ENCODE results near the gene CCDC88B. TPM values are rescaled to one million over a fixed set of nuclear protein-coding genes. Genes with fewer than 3 reads are reported as not detected.
A peak's percentile ranks its signal among the peaks of the same experiment; 100 is the strongest.
"Not testable (repeated sequence)": the region's sequence is repeated elsewhere in the genome, so short reads cannot be mapped to it uniquely, and the experiment has no call there.

The CCDC88B gene
- total and polyA plus RNA-seq, 5 donors, result 5.9 to 25.1 (median 12.7) TPM

GRCh38 chr11:64317325-64317960 lies 22.6 kb upstream of the CCDC88B start, which contains the start of gene TRMT112:
Gene TRMT112, minus strand, starts transcription at chr11:64317559. Its CDS starts 33 bp downstream, at chr11:64317526.
- no peaks in the 10 kb centered on the region for H3K27me3 ChIP-seq (ENCODE audit: control insufficient read depth, insufficient read depth)
- H3K27ac ChIP-seq (ENCODE audit: low read length), result peak within 1 kb of the TSS; percentile 98
- H3K4me1 ChIP-seq (ENCODE audit: control insufficient read depth, insufficient read depth, low read length), result no peaks in the 10 kb centered on the region
- no peaks in the 10 kb centered on the region for H3K9me3 ChIP-seq (ENCODE audit: control insufficient read depth, low read length)
- peak within 1 kb of the TSS; percentile 82 for H3K4me3 ChIP-seq (ENCODE audit: low read length)
- under 1% methylated on average over 43 of the region's 43 CpGs for WGBS
- intact Hi-C loops (cut with DNase I), result no loop called here
- DNase-seq, result peak; percentile 96 to 97 (median 96)
- peak; percentile 85 to 86 for ATAC-seq

- Histone ChIP-seq H3K4me3 (ENCODE audit: low read length) (peak within 1 kb of the TSS; percentile 82), H3K27ac (ENCODE audit: low read length) (peak within 1 kb of the TSS; percentile 98), H3K4me1 (ENCODE audit: control insufficient read depth, insufficient read depth, low read length) (no peaks in the 10 kb centered on the region), H3K27me3 (ENCODE audit: control insufficient read depth, insufficient read depth) (no peaks in the 10 kb centered on the region), H3K9me3 (ENCODE audit: control insufficient read depth, low read length) (no peaks in the 10 kb centered on the region)
- WGBS, result under 1% methylated on average over 61 of the region's 61 CpGs
- ATAC-seq (peak; percentile 92), DNase-seq (peak; percentile 98 to 99 (median 99))
- intact Hi-C loops (cut with DNase I), result no loop called here
These were observed 21.8 kb upstream of the CCDC88B start, which contains the start of gene PRDX5 for GRCh38 chr11:64317961-64318765. Gene PRDX5, plus strand, starts transcription at chr11:64318121. Its CDS starts 95 bp downstream, at chr11:64318216.

GRCh38 chr11:64318766-64319761 lies 20.9 kb upstream of the CCDC88B start:
- no peaks in the 10 kb centered on the region for H3K27me3 ChIP-seq (ENCODE audit: control insufficient read depth, insufficient read depth)
- no peaks in the 10 kb centered on the region for H3K9me3 ChIP-seq (ENCODE audit: control insufficient read depth, low read length)
- H3K4me3 ChIP-seq (ENCODE audit: low read length), result peak overlapping the region; percentile 82
- 24% methylated on average over 19 of the region's 19 CpGs for WGBS
- peak overlapping the region; percentile 28 for H3K27ac ChIP-seq (ENCODE audit: low read length)
- ATAC-seq (no peak), DNase-seq (peak in 1 of 3 donors; percentile 68)
- intact Hi-C loops (cut with DNase I), result no loop called here
- H3K4me1 ChIP-seq (ENCODE audit: control insufficient read depth, insufficient read depth, low read length), result no peaks in the 10 kb centered on the region

- Histone ChIP-seq H3K9me3 (ENCODE audit: control insufficient read depth, low read length) (no peaks in the 10 kb centered on the region), H3K4me3 (ENCODE audit: low read length) (no peak overlapping the region), H3K4me1 (ENCODE audit: control insufficient read depth, insufficient read depth, low read length) (no peaks in the 10 kb centered on the region), H3K27ac (ENCODE audit: low read length) (no peak overlapping the region), H3K27me3 (ENCODE audit: control insufficient read depth, insufficient read depth) (no peaks in the 10 kb centered on the region)
- 95% methylated on average over 7 of the region's 7 CpGs for WGBS
- no peak for ATAC-seq
- DNase-seq, result peak in 2 of 3 donors; percentile 28 to 31
- intact Hi-C loops (cut with DNase I), result no loop called here
These were observed 19.4 kb upstream of the CCDC88B start for GRCh38 chr11:64320556-64320955.

GRCh38 chr11:64321026-64321425 lies 19.0 kb upstream of the CCDC88B start:
- WGBS, result 82% methylated on average over 5 of the region's 5 CpGs
- Histone ChIP-seq H3K4me1 (ENCODE audit: control insufficient read depth, insufficient read depth, low read length) (no peaks in the 10 kb centered on the region), H3K27ac (ENCODE audit: low read length) (no peak overlapping the region), H3K4me3 (ENCODE audit: low read length) (no peak overlapping the region), H3K27me3 (ENCODE audit: control insufficient read depth, insufficient read depth) (no peaks in the 10 kb centered on the region), H3K9me3 (ENCODE audit: control insufficient read depth, low read length) (no peaks in the 10 kb centered on the region)
- DNase-seq (peak in 1 of 3 donors; percentile 13), ATAC-seq (no peak)
- intact Hi-C loops (cut with DNase I), result no loop called here

- no peak overlapping the region for H3K27ac ChIP-seq (ENCODE audit: low read length)
- DNase-seq (peak in 2 of 3 donors; percentile 14 to 18), ATAC-seq (no peak)
- H3K4me1 ChIP-seq (ENCODE audit: control insufficient read depth, insufficient read depth, low read length), result no peaks in the 10 kb centered on the region
- 91% methylated on average over 5 of the region's 5 CpGs for WGBS
- H3K27me3 ChIP-seq (ENCODE audit: control insufficient read depth, insufficient read depth), result no peaks in the 10 kb centered on the region
- H3K4me3 ChIP-seq (ENCODE audit: low read length), result no peak overlapping the region
- no peaks in the 10 kb centered on the region for H3K9me3 ChIP-seq (ENCODE audit: control insufficient read depth, low read length)
- intact Hi-C loops (cut with DNase I), result no loop called here
These were observed 18.5 kb upstream of the CCDC88B start for GRCh38 chr11:64321533-64321932.

- ATAC-seq (no peak), DNase-seq (no peak)
- H3K27ac ChIP-seq (ENCODE audit: low read length), result no peak overlapping the region
- intact Hi-C loops (cut with DNase I), result no loop called here
- H3K4me1 ChIP-seq (ENCODE audit: control insufficient read depth, insufficient read depth, low read length), result no peaks in the 10 kb centered on the region
- WGBS, result 81% methylated on average over 7 of the region's 7 CpGs
- no peaks in the 10 kb centered on the region for H3K27me3 ChIP-seq (ENCODE audit: control insufficient read depth, insufficient read depth)
- H3K4me3 ChIP-seq (ENCODE audit: low read length), result no peak overlapping the region
- H3K9me3 ChIP-seq (ENCODE audit: control insufficient read depth, low read length), result no peaks in the 10 kb centered on the region
These were observed 17.1 kb upstream of the CCDC88B start for GRCh38 chr11:64322925-64323260.

- Histone ChIP-seq H3K4me1 (ENCODE audit: control insufficient read depth, insufficient read depth, low read length) (no peaks in the 10 kb centered on the region), H3K9me3 (ENCODE audit: control insufficient read depth, low read length) (no peaks in the 10 kb centered on the region), H3K4me3 (ENCODE audit: low read length) (no peak overlapping the region), H3K27me3 (ENCODE audit: control insufficient read depth, insufficient read depth) (no peaks in the 10 kb centered on the region), H3K27ac (ENCODE audit: low read length) (no peak overlapping the region)
- no peak for ATAC-seq
- 76% methylated on average over 5 of the region's 5 CpGs for WGBS
- peak in 2 of 3 donors; percentile 42 for DNase-seq
- intact Hi-C loops (cut with DNase I), result no loop called here
These were observed 16.6 kb upstream of the CCDC88B start for GRCh38 chr11:64323373-64323772.

GRCh38 chr11:64323984-64324383 lies 16.0 kb upstream of the CCDC88B start:
- 84% methylated on average over 4 of the region's 4 CpGs for WGBS
- H3K27ac ChIP-seq (ENCODE audit: low read length); H3K27me3 ChIP-seq (ENCODE audit: control insufficient read depth, insufficient read depth); H3K4me1 ChIP-seq (ENCODE audit: control insufficient read depth, insufficient read depth, low read length); intact Hi-C loops (cut with DNase I); H3K4me3 ChIP-seq (ENCODE audit: low read length); ATAC-seq; H3K9me3 ChIP-seq (ENCODE audit: control insufficient read depth, low read length): not testable (repeated sequence)
- DNase-seq, result peak in 2 of 3 donors; percentile 41 to 44

GRCh38 chr11:64324692-64325469 lies 15.1 kb upstream of the CCDC88B start:
- H3K9me3 ChIP-seq (ENCODE audit: control insufficient read depth, low read length), result no peaks in the 10 kb centered on the region
- ATAC-seq (no peak), DNase-seq (peak in 1 of 3 donors; percentile 5)
- no peak overlapping the region for H3K4me3 ChIP-seq (ENCODE audit: low read length)
- H3K4me1 ChIP-seq (ENCODE audit: control insufficient read depth, insufficient read depth, low read length), result no peaks in the 10 kb centered on the region
- H3K27me3 ChIP-seq (ENCODE audit: control insufficient read depth, insufficient read depth), result no peaks in the 10 kb centered on the region
- WGBS, result 84% methylated on average over 11 of the region's 11 CpGs
- intact Hi-C loops (cut with DNase I), result no loop called here
- no peak overlapping the region for H3K27ac ChIP-seq (ENCODE audit: low read length)

Measured in right cardiac atrium (tissue), 5 donors.